ENCODE data around the gene CCDC78.
A peak's percentile ranks its signal among the peaks of the same experiment; 100 is the strongest.

Gene CCDC78

GRCh38 chr16:709566-710499 lies 16.4 kb downstream of the CCDC78 start:
- DNase-seq, result no peak

- no peak for DNase-seq
Measured at GRCh38 chr16:708959-709358, 17.3 kb downstream of the CCDC78 start.

GRCh38 chr16:708019-708418 lies 18.2 kb downstream of the CCDC78 start:
- no peak for DNase-seq

- no peak for DNase-seq
Measured at GRCh38 chr16:707062-707538, 19.1 kb downstream of the CCDC78 start.

GRCh38 chr16:706189-707061 lies 19.8 kb downstream of the CCDC78 start:
- DNase-seq, result no peak

- DNase-seq, result no peak
Measured at GRCh38 chr16:705431-706188, 20.6 kb downstream of the CCDC78 start, which contains the start of gene FBXL16. Gene FBXL16, minus strand, starts transcription at chr16:705801. Its CDS starts 8,396 bp downstream, at chr16:697405.

- DNase-seq, result no peak
Measured at GRCh38 chr16:704552-705380, 21.5 kb downstream of the CCDC78 start.

GRCh38 chr16:704047-704446 lies 22.2 kb downstream of the CCDC78 start:
- no peak for DNase-seq

GRCh38 chr16:703406-703805 lies 22.8 kb downstream of the CCDC78 start:
- DNase-seq, result no peak

- DNase-seq, result no peak
Measured at GRCh38 chr16:702341-702740, 23.9 kb downstream of the CCDC78 start.

- DNase-seq, result peak; percentile 82
Measured at GRCh38 chr16:700684-701584, 25.3 kb downstream of the CCDC78 start.

- DNase-seq, result no peak
Measured at GRCh38 chr16:698911-699671, 27.2 kb downstream of the CCDC78 start.

GRCh38 chr16:695355-696089 lies 30.7 kb downstream of the CCDC78 start:
- peak; percentile 90 for DNase-seq

- no peak for DNase-seq
Measured at GRCh38 chr16:694863-695354, 31.3 kb downstream of the CCDC78 start.

- no peak for DNase-seq
Measured at GRCh38 chr16:694187-694862, 31.9 kb downstream of the CCDC78 start.

GRCh38 chr16:693766-694165 lies 32.5 kb downstream of the CCDC78 start:
- no peak for DNase-seq

GRCh38 chr16:693364-693763 lies 32.9 kb downstream of the CCDC78 start:
- no peak for DNase-seq
